ENCODE results near the gene RASGRF2.

RASGRF2 gene

GRCh38 chr5:81213070-81213469 is 252.9 kb downstream of the RASGRF2 start:
- DNase-seq, result no peak

- no peak for DNase-seq
These were observed 254.7 kb downstream of the RASGRF2 start for GRCh38 chr5:81214848-81215247.

GRCh38 chr5:81216152-81216551 is 256.0 kb downstream of the RASGRF2 start:
- no peak for DNase-seq

- no peak for DNase-seq
These were observed 259.2 kb downstream of the RASGRF2 start for GRCh38 chr5:81219389-81219788.

- DNase-seq, result no peak
These were observed 262.1 kb downstream of the RASGRF2 start for GRCh38 chr5:81222285-81222684.

- DNase-seq, result no peak
These were observed 265.3 kb downstream of the RASGRF2 start for GRCh38 chr5:81225463-81225862.

- no peak for DNase-seq
These were observed 266.1 kb downstream of the RASGRF2 start for GRCh38 chr5:81226286-81226685.

- no peak for DNase-seq
These were observed 266.8 kb downstream of the RASGRF2 start for GRCh38 chr5:81226949-81227348.

- no peak for DNase-seq
These were observed 267.9 kb downstream of the RASGRF2 start for GRCh38 chr5:81228084-81228483.

GRCh38 chr5:81230416-81230815 is 270.3 kb downstream of the RASGRF2 start:
- no peak for DNase-seq

GRCh38 chr5:81232464-81233079 is 272.4 kb downstream of the RASGRF2 start:
- no peak for DNase-seq

GRCh38 chr5:81233080-81233634 is 273.0 kb downstream of the RASGRF2 start, which contains the start of gene CKMT2:
Gene CKMT2, plus strand, starts transcription at chr5:81233322. Its CDS starts 17,811 bp downstream, at chr5:81251133.
- DNase-seq, result no peak

GRCh38 chr5:81234299-81234698 is 274.1 kb downstream of the RASGRF2 start:
- DNase-seq, result no peak

GRCh38 chr5:81234801-81235200 is 274.6 kb downstream of the RASGRF2 start:
- DNase-seq, result no peak

GRCh38 chr5:81235287-81236072 is 275.3 kb downstream of the RASGRF2 start:
- no peak for DNase-seq

GRCh38 chr5:81238460-81238859 is 278.3 kb downstream of the RASGRF2 start:
- no peak for DNase-seq

GRCh38 chr5:81239613-81240012 is 279.4 kb downstream of the RASGRF2 start:
- no peak for DNase-seq

GRCh38 chr5:81241001-81241400 is 280.8 kb downstream of the RASGRF2 start:
- no peak for DNase-seq

- DNase-seq, result no peak
These were observed 281.9 kb downstream of the RASGRF2 start for GRCh38 chr5:81241961-81242648.

- no peak for DNase-seq
These were observed 282.8 kb downstream of the RASGRF2 start for GRCh38 chr5:81242906-81243436.

- DNase-seq, result no peak
These were observed 284.3 kb downstream of the RASGRF2 start for GRCh38 chr5:81244451-81244850.

GRCh38 chr5:81245871-81246235 is 285.7 kb downstream of the RASGRF2 start:
- no peak for DNase-seq

GRCh38 chr5:81246697-81247096 is 286.5 kb downstream of the RASGRF2 start:
- DNase-seq, result no peak
